ENCODE data around the gene MTHFD2L. TPM values are rescaled to one million over a fixed set of nuclear protein-coding genes. Genes with fewer than 3 reads are reported as not detected.

The MTHFD2L gene
- total and polyA plus RNA-seq, 4 donors = 7.1 to 13.8 (median 13.0) TPM

- intact Hi-C loops (cut with DNase I) = loop anchor here in 1 of 2 donors (10.0 kb wide), 1 partner anchor 408 kb away; no protein-coding TSS in a partner anchor
- Histone ChIP-seq H3K4me3 (ENCODE audit: low read length in 2 of 2) (no peak overlapping the region), H3K27ac (ENCODE audit: low read depth in 1 of 2, low read length in 2 of 2) (peak overlapping the region in 1 of 2 donors; percentile 72), H3K9me3 (ENCODE audit: control insufficient read depth, low read length) (no peaks in the 10 kb centered on the region), H3K27me3 (ENCODE audit: control insufficient read depth in 1 of 2, insufficient read depth in 2 of 2, low read length in 1 of 2) (no peaks in the 10 kb centered on the region), H3K36me3 (ENCODE audit: control insufficient read depth in 1 of 2, insufficient read depth in 2 of 2, low read length in 1 of 2) (no peaks in the 10 kb centered on the region), H3K4me1 (ENCODE audit: control insufficient read depth in 1 of 2, insufficient read depth in 2 of 2, low read length in 2 of 2) (peaks cover 5 to 13% of the 10 kb centered on the region in 2 donors)
- 82 to 84% methylated on average over 3 of the region's 3 CpGs for WGBS, 2 donors
- DNase-seq (no peak), ATAC-seq (ENCODE audit: low FRiP score) (no peak)
These were observed 45.4 kb upstream of the MTHFD2L start for GRCh38 chr4:74112399-74113105.

DNA sequence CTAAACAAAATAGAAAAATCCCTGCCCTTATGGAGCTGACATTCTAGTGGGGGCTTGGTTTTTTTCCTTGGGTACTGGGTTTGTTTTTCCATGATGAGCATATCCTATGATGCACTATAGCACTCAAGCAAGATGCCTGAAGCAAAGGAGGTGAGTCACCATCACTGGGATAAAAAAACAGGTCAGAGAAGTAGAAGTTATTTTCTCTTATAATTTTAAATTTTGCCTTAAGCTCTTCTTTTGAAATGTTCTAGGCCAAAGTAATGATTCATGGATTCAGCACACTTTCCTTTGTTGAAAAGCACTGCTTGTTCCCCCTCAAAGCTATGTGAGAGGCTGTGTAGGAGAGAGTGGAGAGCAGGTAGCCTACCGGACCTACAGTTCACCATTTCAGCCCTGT is 43.7 kb upstream of the MTHFD2L start:
- DNase-seq = no peak
- peaks cover 7 to 14% of the 10 kb centered on the region in 2 donors for H3K4me1 ChIP-seq (ENCODE audit: control insufficient read depth in 1 of 2, insufficient read depth in 2 of 2, low read length in 2 of 2)
- no peaks in the 10 kb centered on the region for H3K27me3 ChIP-seq (ENCODE audit: control insufficient read depth in 1 of 2, insufficient read depth in 2 of 2, low read length in 1 of 2)
- H3K4me3 ChIP-seq (ENCODE audit: low read length in 2 of 2) = no peak overlapping the region
- intact Hi-C loops (cut with DNase I) = loop anchor here in 1 of 2 donors (10.0 kb wide), 1 partner anchor 409 kb away; no protein-coding TSS in a partner anchor
- no peaks in the 10 kb centered on the region for H3K36me3 ChIP-seq (ENCODE audit: control insufficient read depth in 1 of 2, insufficient read depth in 2 of 2, low read length in 1 of 2)
- WGBS, 2 donors = 83 to 96% methylated on average over 1 of the region's 1 CpG
- H3K9me3 ChIP-seq (ENCODE audit: control insufficient read depth, low read length) = no peaks in the 10 kb centered on the region
- no peak for ATAC-seq (ENCODE audit: low FRiP score)
- H3K27ac ChIP-seq (ENCODE audit: low read depth in 1 of 2, low read length in 2 of 2) = no peak overlapping the region

- Histone ChIP-seq H3K4me3 (ENCODE audit: low read length in 2 of 2) (no peak overlapping the region), H3K36me3 (ENCODE audit: control insufficient read depth in 1 of 2, insufficient read depth in 2 of 2, low read length in 1 of 2) (no peaks in the 10 kb centered on the region), H3K4me1 (ENCODE audit: control insufficient read depth in 1 of 2, insufficient read depth in 2 of 2, low read length in 2 of 2) (peaks cover 7% of the 10 kb centered on the region in 2 donors), H3K9me3 (ENCODE audit: control insufficient read depth, low read length) (no peaks in the 10 kb centered on the region), H3K27ac (ENCODE audit: low read depth in 1 of 2, low read length in 2 of 2) (peak overlapping the region; percentile 5 to 30), H3K27me3 (ENCODE audit: control insufficient read depth in 1 of 2, insufficient read depth in 2 of 2, low read length in 1 of 2) (no peaks in the 10 kb centered on the region)
- peak in 1 of 2 donors; percentile 76 for DNase-seq
- peak; percentile 94 for ATAC-seq (ENCODE audit: low FRiP score)
- WGBS, 2 donors = 16 to 21% methylated on average over 3 of the region's 3 CpGs
- intact Hi-C loops (cut with DNase I) = loop anchor here in 1 of 2 donors (10.0 kb wide), 1 partner anchor 412 kb away; no protein-coding TSS in a partner anchor
These were observed 40.8 kb upstream of the MTHFD2L start for GRCh38 chr4:74117024-74117534.

DNA sequence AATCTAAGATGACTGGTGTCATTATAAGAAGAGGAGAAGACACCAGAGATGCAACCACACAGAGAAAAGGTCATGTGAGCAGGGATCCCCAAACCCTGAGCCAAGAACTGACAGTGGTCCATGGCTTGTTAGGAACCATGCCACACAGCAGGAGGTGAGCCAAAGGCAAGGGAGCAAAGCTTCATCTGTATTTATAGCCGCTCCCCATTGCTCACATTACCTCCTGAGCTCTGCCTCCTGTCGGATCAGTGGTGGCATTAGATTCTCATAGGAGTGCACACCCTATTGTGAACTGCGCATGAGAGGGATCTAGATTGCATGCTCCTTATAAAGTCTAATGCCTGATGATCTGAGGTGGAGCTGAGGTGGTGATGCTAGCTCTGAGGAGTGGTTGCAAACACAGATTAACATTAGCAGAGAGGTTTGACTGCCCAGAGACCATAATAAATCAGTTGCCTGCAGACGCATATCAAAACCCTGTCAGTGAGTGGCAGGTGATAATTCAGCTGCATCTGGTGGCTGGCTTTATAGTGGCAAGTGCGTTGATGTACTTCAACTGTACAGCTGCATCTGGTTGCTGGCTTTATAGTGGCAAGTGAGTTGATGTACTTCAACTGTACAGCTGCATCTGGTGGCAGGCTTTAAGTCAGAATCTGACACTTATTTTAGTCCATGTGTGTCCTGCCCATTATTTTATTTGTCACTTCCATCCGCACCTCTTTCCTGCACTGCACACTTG is 39.1 kb upstream of the MTHFD2L start:
- Histone ChIP-seq H3K27ac (ENCODE audit: low read depth in 1 of 2, low read length in 2 of 2) (no peak overlapping the region), H3K4me3 (ENCODE audit: low read length in 2 of 2) (no peak overlapping the region), H3K4me1 (ENCODE audit: control insufficient read depth in 1 of 2, insufficient read depth in 2 of 2, low read length in 2 of 2) (peaks cover 2 to 9% of the 10 kb centered on the region in 2 donors), H3K36me3 (ENCODE audit: control insufficient read depth in 1 of 2, insufficient read depth in 2 of 2, low read length in 1 of 2) (no peaks in the 10 kb centered on the region), H3K9me3 (ENCODE audit: control insufficient read depth, low read length) (no peaks in the 10 kb centered on the region), H3K27me3 (ENCODE audit: control insufficient read depth in 1 of 2, insufficient read depth in 2 of 2, low read length in 1 of 2) (no peaks in the 10 kb centered on the region)
- DNase-seq = no peak
- ATAC-seq (ENCODE audit: low FRiP score) = no peak
- whole genome bisulfite sequencing, 2 donors = 70 to 75% methylated on average over 6 of the region's 6 CpGs
- intact Hi-C loops (cut with DNase I) = loop anchor here in 1 of 2 donors (10.0 kb wide), 1 partner anchor 414 kb away; no protein-coding TSS in a partner anchor

DNA sequence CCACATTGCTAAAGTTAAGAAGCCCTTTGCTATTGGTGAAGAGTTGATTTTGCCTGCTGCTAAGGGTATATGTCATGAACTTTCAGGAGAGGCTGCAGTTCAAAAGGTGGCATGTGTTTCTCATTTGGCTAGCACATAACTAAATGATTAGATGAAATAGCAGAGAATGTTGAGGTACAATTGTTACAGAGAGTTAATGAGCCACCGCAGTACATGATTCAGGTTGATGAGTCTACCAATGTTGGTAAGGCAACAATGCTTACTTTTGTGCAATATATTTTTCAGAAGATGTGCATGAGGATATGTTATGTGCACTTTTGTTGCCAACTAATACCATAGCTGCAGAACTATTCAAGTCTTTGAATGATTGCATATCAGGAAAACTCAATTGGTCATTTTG is 37.8 kb upstream of the MTHFD2L start:
- 98 to 100% methylated on average over 1 of the region's 1 CpG for WGBS, 2 donors

GRCh38 chr4:74121643-74122579 is 36.0 kb upstream of the MTHFD2L start:
- Histone ChIP-seq H3K4me3 (ENCODE audit: low read length in 2 of 2) (no peak overlapping the region), H3K27me3 (ENCODE audit: control insufficient read depth in 1 of 2, insufficient read depth in 2 of 2, low read length in 1 of 2) (no peaks in the 10 kb centered on the region), H3K27ac (ENCODE audit: low read depth in 1 of 2, low read length in 2 of 2) (no peak overlapping the region), H3K36me3 (ENCODE audit: control insufficient read depth in 1 of 2, insufficient read depth in 2 of 2, low read length in 1 of 2) (no peaks in the 10 kb centered on the region), H3K9me3 (ENCODE audit: control insufficient read depth, low read length) (no peaks in the 10 kb centered on the region), H3K4me1 (ENCODE audit: control insufficient read depth in 1 of 2, insufficient read depth in 2 of 2, low read length in 2 of 2) (peaks cover 2 to 9% of the 10 kb centered on the region in 2 donors)
- WGBS, 2 donors = 52% methylated on average over 2 of the region's 2 CpGs
- intact Hi-C loops (cut with DNase I) = no loop called here
- ATAC-seq (ENCODE audit: low FRiP score) (no peak), DNase-seq (no peak)

More for the DNA sequence above, 37.8 kb upstream of the MTHFD2L start:
- H3K4me3 ChIP-seq (ENCODE audit: low read length in 2 of 2) = no peak overlapping the region
- intact Hi-C loops (cut with DNase I) = no loop called here
- H3K9me3 ChIP-seq (ENCODE audit: control insufficient read depth, low read length) = no peaks in the 10 kb centered on the region
- H3K4me1 ChIP-seq (ENCODE audit: control insufficient read depth in 1 of 2, insufficient read depth in 2 of 2, low read length in 2 of 2) = peaks cover 2 to 9% of the 10 kb centered on the region in 2 donors
- DNase-seq (no peak), ATAC-seq (ENCODE audit: low FRiP score) (no peak)
- H3K36me3 ChIP-seq (ENCODE audit: control insufficient read depth in 1 of 2, insufficient read depth in 2 of 2, low read length in 1 of 2) = no peaks in the 10 kb centered on the region
- H3K27ac ChIP-seq (ENCODE audit: low read depth in 1 of 2, low read length in 2 of 2) = no peak overlapping the region
- no peaks in the 10 kb centered on the region for H3K27me3 ChIP-seq (ENCODE audit: control insufficient read depth in 1 of 2, insufficient read depth in 2 of 2, low read length in 1 of 2)

GRCh38 chr4:74123065-74123728 is 34.7 kb upstream of the MTHFD2L start:
- peak; percentile 64 for ATAC-seq (ENCODE audit: low FRiP score)
- H3K27ac ChIP-seq (ENCODE audit: low read depth in 1 of 2, low read length in 2 of 2) = no peak overlapping the region
- intact Hi-C loops (cut with DNase I) = no loop called here
- H3K4me3 ChIP-seq (ENCODE audit: low read length in 2 of 2) = no peak overlapping the region
- H3K4me1 ChIP-seq (ENCODE audit: control insufficient read depth in 1 of 2, insufficient read depth in 2 of 2, low read length in 2 of 2) = peaks cover 2% of the 10 kb centered on the region in 2 donors
- 78 to 79% methylated on average over 1 of the region's 1 CpG for WGBS, 2 donors
- peak in 1 of 2 donors; percentile 54 for DNase-seq
- H3K9me3 ChIP-seq (ENCODE audit: control insufficient read depth, low read length) = no peaks in the 10 kb centered on the region
- H3K27me3 ChIP-seq (ENCODE audit: control insufficient read depth in 1 of 2, insufficient read depth in 2 of 2, low read length in 1 of 2) = no peaks in the 10 kb centered on the region
- no peaks in the 10 kb centered on the region for H3K36me3 ChIP-seq (ENCODE audit: control insufficient read depth in 1 of 2, insufficient read depth in 2 of 2, low read length in 1 of 2)
